Activated effector memory CD4-positive, alpha-beta T cell treated with anti-CD3 and anti-CD28 coated beads, Interleukin-2, amount 50 U/mL, for 16 hours (primary cell): ENCODE measurements around the gene STK24.

Experiments
- DNase-seq: peaks from one replicate; pipeline ENCODE4 v3.0.0-alpha.2; 2020

STK24 gene

GRCh38 chr13:98468929-98469328 is 108.0 kb downstream of the STK24 start:
- peak; percentile 46 for DNase-seq

GRCh38 chr13:98468361-98468760 is 108.5 kb downstream of the STK24 start:
- DNase-seq: peak; percentile 44

GRCh38 chr13:98467263-98467985 is 109.5 kb downstream of the STK24 start:
- no peak for DNase-seq

GRCh38 chr13:98466634-98467236 is 110.2 kb downstream of the STK24 start:
- DNase-seq: peak; percentile 84

GRCh38 chr13:98462946-98463345 is 114.0 kb downstream of the STK24 start:
- DNase-seq: no peak

GRCh38 chr13:98462241-98462882 is 114.5 kb downstream of the STK24 start:
- DNase-seq: no peak

GRCh38 chr13:98461486-98462240 is 115.2 kb downstream of the STK24 start:
- DNase-seq: no peak

GRCh38 chr13:98460516-98460915 is 116.4 kb downstream of the STK24 start:
- no peak for DNase-seq

- DNase-seq: no peak
These were observed 117.1 kb downstream of the STK24 start for GRCh38 chr13:98459721-98460370.

GRCh38 chr13:98459171-98459681 is 117.7 kb downstream of the STK24 start:
- no peak for DNase-seq

- DNase-seq: no peak
These were observed 118.5 kb downstream of the STK24 start for GRCh38 chr13:98458431-98458830.

GRCh38 chr13:98457053-98457452 is 119.9 kb downstream of the STK24 start:
- no peak for DNase-seq

GRCh38 chr13:98456413-98456845 is 120.5 kb downstream of the STK24 start:
- no peak for DNase-seq

- DNase-seq: no peak
These were observed 122.5 kb downstream of the STK24 start for GRCh38 chr13:98454389-98454881.

- no peak for DNase-seq
These were observed 123.8 kb downstream of the STK24 start for GRCh38 chr13:98452851-98453843.

- DNase-seq: no peak
These were observed 125.0 kb downstream of the STK24 start for GRCh38 chr13:98451676-98452470.

- DNase-seq: no peak
These were observed 126.3 kb downstream of the STK24 start for GRCh38 chr13:98450539-98451111.

- DNase-seq: no peak
These were observed 126.9 kb downstream of the STK24 start for GRCh38 chr13:98450026-98450425.

GRCh38 chr13:98449273-98449672 is 127.6 kb downstream of the STK24 start:
- no peak for DNase-seq

- no peak for DNase-seq
These were observed 128.3 kb downstream of the STK24 start for GRCh38 chr13:98448642-98448928.
